Heart left ventricle (tissue), 16 donors: Measurements from ENCODE around the gene TRIM44. TPM values are rescaled to one million over a fixed set of nuclear protein-coding genes. Genes with fewer than 3 reads are reported as not detected.

Experiments used
- ATAC-seq, 4 donors: fragments of 200-7000 bp; cut with Tn5 transposase; one replicate each; pipeline ENCODE4 v1.9.1; 2020 to 2022; ENCODE audit warnings: moderate library complexity in 4 of 4, mild to moderate bottlenecking in 3 of 4, moderate number of reproducible peaks in 1 of 4
- DNase-seq, 5 donors: peaks; one replicate each; pipeline ENCODE4 v3.0.0-alpha.2; 2020
- H3K27ac ChIP-seq, 12 donors: fragments of 200-600 bp; sonication (generic) in 4 of 12; one replicate each; pipeline versions ENCODE4 v1.5.0 to v1.8.0; 2016 to 2022; ENCODE audit warnings: mild to moderate bottlenecking in 2 of 12
- H3K27me3 ChIP-seq, 9 donors: fragments of 200-600 bp; sonication (generic) in 2 of 9; one replicate each; pipeline versions ENCODE4 v1.5.1 to v1.8.0; 2016 to 2022; ENCODE audit warnings: mild to moderate bottlenecking in 3 of 9
- H3K36me3 ChIP-seq, 9 donors: fragments of 200-600 bp; sonication (generic) in 2 of 9; one replicate each; pipeline versions ENCODE4 v1.5.0 to v1.8.0; 2018 to 2022; ENCODE audit warnings: mild to moderate bottlenecking in 2 of 9
- H3K4me1 ChIP-seq, 12 donors: fragments of 200-600 bp; sonication (generic) in 4 of 12; one replicate each; pipeline versions ENCODE4 v1.5.0 to v1.8.0; 2016 to 2022; ENCODE audit warnings: mild to moderate bottlenecking in 3 of 12
- H3K4me3 ChIP-seq, 12 donors: fragments of 200-600 bp; sonication (generic) in 4 of 12; one replicate each; pipeline versions ENCODE4 v1.5.0 to v1.8.0; 2017 to 2022; ENCODE audit warnings: mild to moderate bottlenecking in 9 of 12, moderate library complexity in 4 of 12
- H3K9me3 ChIP-seq, 12 donors: fragments of 200-600 bp; sonication (generic) in 4 of 12; one replicate each; pipeline versions ENCODE4 v1.5.0 to v1.8.0; 2016 to 2022; ENCODE audit warnings: mild to moderate bottlenecking in 1 of 12
- CTCF ChIP-seq, 12 donors: fragments of 200-600 bp; sonication (generic) in 4 of 12; IDR thresholded peaks; one replicate each; pipeline versions ENCODE4 v1.5.0 to v1.8.0; 2018 to 2022; ENCODE audit warnings: antibody characterized with exemption in 12 of 12, mild to moderate bottlenecking in 5 of 12
- POLR2A ChIP-seq, 2 donors: fragments of 450-650 bp; IDR thresholded peaks; one replicate each; pipeline ENCODE4 v1.6.1; 2017; ENCODE audit warnings: antibody characterized with exemption in 2 of 2, mild to moderate bottlenecking in 2 of 2, moderate library complexity in 2 of 2
- WGBS, 4 donors: extraction: QIAGEN DNeasy Blood & Tissue Kit in 2 of 4; methylation state at CpG; one replicate each; pipeline versions ENCODE4 v1.1.5 to v1.1.7; 2013 to 2018; 5-methylcytosine and 5-hydroxymethylcytosine counted together
- intact Hi-C, 10 donors: fragments of 100-400 bp; cut with DNase I; formaldehyde crosslinking; loops; one replicate each; pipeline versions ENCODE4 v1.11.1 to v1.14.2; 2022
- polyA plus RNA-seq, 2 donors: library from polyadenylated mRNA; stranded (reverse); fragments of 200-250 nt; gene quantifications; one replicate each; pipeline ENCODE4 v1.2.3, GENCODE V29; 2013
- total RNA-seq, 9 donors: library from RNA; depleted of rRNA in 2 of 9; stranded (reverse); fragments of >200 nt in 2 of 9; fragmentation: NEBNext Ultra II Directional in 3 of 9; extraction: Animal tissue kit (Norgen Biotek cat#: 25700) in 3 of 9; gene quantifications; one replicate each; pipeline versions ENCODE4 v1.1.0 to v1.2.4, GENCODE V29; 2016 to 2023
- donor health status: ischemic (EF 13 %, LVEDD 7.1; RV severe dilation, severe dysfunction).
- donor health status: healthy with polysubstance abuse.
- donor health status: DM: no; HTN: yes; CAD: no.
- donor health status: DM: no; HTN: no; CAD: no.
- donor health status: ischemic (EF 25% LVEDD 6.9; RV normal size, moderate dysfunction).
- donor health status: ischemic (EF 25% LVEDD 5.7; RV mildly dilated, moderate dysfunction).
- donor health status: healthy.
- donor health status: DM: yes; HTN: yes; CAD: no.
- donor health status: ischemic (EF 35%, LVEDD 5.7; RV mildly dilated, moderate dysfunction).
- donor health status: nonischemic (EF 11% LVEDD 7.7; RV severe dilation, severe dysfunction).
- donor health status: DM: yes; HTN: yes; CAD: no.
- donor health status: PGD.
- donor health status: ischemic (EF 29% LVEDD 5.4; RV normal size, mild dysfunction).
- donor health status: nonischemic (EF 23%, LVEDD 6.1; RV moderate dilation, normal function).

TRIM44 gene
- total and polyA plus RNA-seq, 11 donors: 7.9 to 55.3 (median 44.1) TPM

DNA sequence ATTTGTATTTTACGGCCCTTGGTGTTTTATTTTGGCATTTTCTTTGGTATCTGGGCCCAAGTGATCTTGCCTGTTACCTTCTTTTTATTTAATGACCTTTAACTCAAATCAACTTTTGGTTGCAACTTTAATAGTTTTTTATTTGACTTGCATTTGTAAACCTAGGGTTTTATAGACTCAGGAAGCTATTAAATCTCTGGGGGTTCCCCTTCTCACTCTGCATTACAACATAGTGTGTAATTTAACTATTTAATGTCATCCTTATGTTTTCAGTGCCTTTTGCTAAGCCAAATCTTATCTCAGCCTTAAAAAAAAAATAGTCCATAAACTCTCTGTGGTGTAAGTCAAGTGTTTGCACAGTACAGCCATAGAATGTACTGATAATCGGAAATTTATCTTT lies 41.0 kb upstream of the TRIM44 start:
- no peak overlapping the region for H3K27ac ChIP-seq
- no peaks in the 10 kb centered on the region for H3K9me3 ChIP-seq
- H3K36me3 ChIP-seq: no peaks in the 10 kb centered on the region
- H3K27me3 ChIP-seq: peaks cover 0 to 54% (median 0%) of the 10 kb centered on the region in 9 donors
- TF ChIP-seq CTCF (IDR thresholded peaks at IDR 0.05) (no peak), POLR2A (IDR thresholded peaks at IDR 0.05) (no peak)
- intact Hi-C loops: loop anchor here in 3 of 10 donors (5.0 kb wide), 1 partner anchor 41 kb away; the partner anchor contains the start of gene TRIM44 (in 3 of the 3)
- DNase-seq (no peak), ATAC-seq (no peak)
- peaks cover 3 to 55% (median 28%) of the 10 kb centered on the region in 12 donors for H3K4me1 ChIP-seq
- 71 to 78% (median 74%) methylated on average over 2 of the region's 2 CpGs for WGBS, 4 donors
- no peak overlapping the region for H3K4me3 ChIP-seq

DNA sequence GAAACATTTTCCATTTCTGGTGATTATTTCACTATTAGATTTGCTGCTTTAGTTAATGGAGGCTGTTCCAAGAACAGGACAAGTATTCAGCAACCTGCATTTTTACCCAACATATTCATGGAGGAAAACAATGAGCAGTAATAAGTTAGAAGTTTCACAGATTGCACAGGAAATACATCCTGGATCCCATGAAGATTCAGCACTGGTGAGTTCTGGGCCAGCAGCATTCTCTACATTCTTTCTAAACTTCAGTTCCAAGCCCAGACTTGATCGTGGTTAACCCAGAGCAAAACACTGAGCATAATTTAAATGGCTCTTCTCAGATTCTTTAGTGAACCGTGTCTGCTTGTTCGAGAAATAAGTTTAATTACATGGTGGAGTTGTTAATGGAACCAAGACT lies 40.5 kb upstream of the TRIM44 start:
- H3K4me1 ChIP-seq: peaks cover 3 to 52% (median 28%) of the 10 kb centered on the region in 12 donors
- H3K9me3 ChIP-seq: no peaks in the 10 kb centered on the region
- intact Hi-C loops: loop anchor here in 3 of 10 donors (5.0 kb wide), 1 partner anchor 40 kb away; the partner anchor contains the start of gene TRIM44 (in 3 of the 3)

GRCh38 chr11:35623621-35624168 lies 38.9 kb upstream of the TRIM44 start:
- H3K27ac ChIP-seq: peak overlapping the region in 1 of 12 donors; percentile 15
- intact Hi-C loops: loop anchor here in 4 of 10 donors (2.0 to 5.0 kb wide), 2 partner anchors 39 kb away; partner anchors contain the start of gene TRIM44 (in 4 of the 4)
- no peaks in the 10 kb centered on the region for H3K36me3 ChIP-seq
- ATAC-seq: peak in 1 of 4 donors; percentile 53
- TF ChIP-seq CTCF (IDR thresholded peaks at IDR 0.05): no peak
- TF ChIP-seq POLR2A (IDR thresholded peaks at IDR 0.05): no peak
- DNase-seq: peak in 1 of 5 donors; percentile 35
- H3K27me3 ChIP-seq: peaks cover 0 to 41% (median 0%) of the 10 kb centered on the region in 9 donors
- WGBS, 4 donors: 47 to 69% (median 59%) methylated on average over 8 of the region's 8 CpGs
- no peaks in the 10 kb centered on the region for H3K9me3 ChIP-seq
- peak overlapping the region in 1 of 12 donors; percentile 3 for H3K4me3 ChIP-seq
- H3K4me1 ChIP-seq: peaks cover 3 to 42% (median 21%) of the 10 kb centered on the region in 12 donors

More for the DNA sequence above, 40.5 kb upstream of the TRIM44 start:
- Histone ChIP-seq H3K27me3 (peaks cover 0 to 54% (median 0%) of the 10 kb centered on the region in 9 donors), H3K27ac (no peak overlapping the region), H3K4me3 (no peak overlapping the region), H3K36me3 (no peaks in the 10 kb centered on the region)
- WGBS, 4 donors: 20 to 40% (median 29%) methylated on average over 3 of the region's 3 CpGs
- ATAC-seq (no peak), DNase-seq (no peak)
- TF ChIP-seq CTCF (IDR thresholded peaks at IDR 0.05): no peak

DNA sequence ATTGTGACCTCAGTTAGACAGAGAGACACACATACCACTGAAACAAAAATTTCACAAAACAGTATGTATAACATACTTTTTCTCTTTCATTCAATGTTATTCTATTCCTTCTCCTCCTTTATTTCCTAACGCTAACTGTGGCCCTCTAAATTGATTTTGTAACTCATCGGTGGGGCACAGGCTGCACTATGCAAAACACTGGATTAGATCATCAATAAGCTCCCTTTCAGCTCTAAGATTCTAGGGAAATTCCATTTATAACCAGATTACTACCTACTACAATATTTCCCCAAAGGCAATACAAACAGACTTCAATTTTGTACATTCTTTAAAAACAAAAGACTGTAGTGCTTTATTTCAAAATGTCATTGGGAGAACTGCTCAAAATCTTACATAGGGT lies 38.3 kb upstream of the TRIM44 start:
- no peak overlapping the region for H3K4me3 ChIP-seq
- H3K9me3 ChIP-seq: no peaks in the 10 kb centered on the region
- H3K36me3 ChIP-seq: no peaks in the 10 kb centered on the region
- TF ChIP-seq CTCF (IDR thresholded peaks at IDR 0.05) (no peak), POLR2A (IDR thresholded peaks at IDR 0.05) (no peak)
- intact Hi-C loops: loop anchor here in 4 of 10 donors (2.0 to 5.0 kb wide), 2 partner anchors 38 kb away; partner anchors contain the start of gene TRIM44 (in 4 of the 4)
- 77 to 84% (median 79%) methylated on average over 2 of the region's 2 CpGs for WGBS, 4 donors
- peaks cover 0 to 35% (median 0%) of the 10 kb centered on the region in 9 donors for H3K27me3 ChIP-seq
- no peak overlapping the region for H3K27ac ChIP-seq
- no peak for DNase-seq
- no peak for ATAC-seq
- peaks cover under 1 to 37% (median 15%) of the 10 kb centered on the region in 12 donors for H3K4me1 ChIP-seq
